GM12878 (cell line): Measurements from ENCODE around the gene RPL27A. TPM values are rescaled to one million over a fixed set of nuclear protein-coding genes. Genes with fewer than 3 reads are reported as not detected.

ENCODE experiments used
- ATAC-seq: fragments of 200-7000 bp; cut with Tn5 transposase; 3 replicates; pipeline ENCODE4 v1.9.1; 2020; ENCODE audit warnings: mild to moderate bottlenecking, moderate library complexity
- BruUV-seq: library from RNA; stranded (reverse); fragments of 400-500 nt; replicated peaks from 2 replicates; lab custom pipeline; 2021; lab: Mats Ljungman, UMichigan
- CTCF ChIA-PET: fragments of 300-600 bp; sonication (Branson Sonifier 250); formaldehyde crosslinking; extraction: SDS; loops from one replicate; lab custom pipeline; 2021; ENCODE audit warnings: inconsistent platforms; lab: Yijun Ruan, JAX
- POLR2A ChIA-PET: fragments of 350-600 bp; formaldehyde crosslinking; extraction: SDS; loops from one replicate; lab custom pipeline; 2021; ENCODE audit warnings: inconsistent platforms; lab: Charles Lee
- RAD21 ChIA-PET: fragments of 300-600 bp; sonication (Branson Sonifier 250); formaldehyde crosslinking; loops from one replicate; lab custom pipeline; 2023; ENCODE audit warnings: antibody characterized with exemption; ENCODE audit not compliant: unreplicated experiment; lab: Charles Lee
- SMC1A ChIA-PET: fragments of 300-600 bp; sonication (Branson Sonifier 250); formaldehyde crosslinking; loops from one replicate; lab custom pipeline; 2023; ENCODE audit not compliant: unreplicated experiment, uncharacterized antibody; lab: Charles Lee
- DNase-seq: peaks from one replicate; pipeline ENCODE4 v3.0.0-alpha.2; 2011; ENCODE audit warnings: low read depth, low spot score
- FAIRE-seq: peaks from 3 replicates; lab custom pipeline; 2011; peaks lifted over from hg19 to GRCh38; lab: Jason Lieb, UNC
- H2AFZ ChIP-seq: 2 replicates; pipeline ENCODE4 v1.6.0; 2011; ENCODE audit warnings: low read depth, low read length, control low read depth; ENCODE audit not compliant: control insufficient read depth
- H3K27ac ChIP-seq: 2 replicates; pipeline ENCODE4 v1.5.1; 2011; ENCODE audit warnings: control low read depth; ENCODE audit not compliant: control insufficient read depth, insufficient read depth
- H3K27me3 ChIP-seq, 2 experiments: replicated peaks in 1 of 2; 2 replicates each; pipeline versions ENCODE4 v1.6.0 to v1.6.1; 2011; ENCODE audit warnings: low read length in 1 of 2; ENCODE audit not compliant: control insufficient read depth in 2 of 2, insufficient read depth in 2 of 2
- H3K36me3 ChIP-seq, 2 experiments: 2 replicates each; pipeline ENCODE4 v1.5.1; 2011; ENCODE audit warnings: low read length in 1 of 2; ENCODE audit not compliant: control insufficient read depth in 2 of 2, insufficient read depth in 2 of 2
- H3K4me1 ChIP-seq: 2 replicates; pipeline ENCODE4 v1.6.1; 2011; ENCODE audit warnings: mild to moderate bottlenecking, low read length, moderate library complexity, mixed read lengths; ENCODE audit not compliant: control insufficient read depth, insufficient read depth
- H3K4me2 ChIP-seq: 2 replicates; pipeline ENCODE4 v1.6.0; 2011; ENCODE audit warnings: control low read depth; ENCODE audit not compliant: control insufficient read depth, insufficient read depth
- H3K4me3 ChIP-seq: fragments of 200-600 bp; sonication (generic); 2 replicates; pipeline ENCODE4 v1.5.1; 2016
- H3K79me2 ChIP-seq: 2 replicates; pipeline ENCODE4 v1.6.0; 2011; ENCODE audit warnings: low read length; ENCODE audit not compliant: control insufficient read depth, insufficient read depth
- H3K9ac ChIP-seq: 2 replicates; pipeline ENCODE4 v1.8.0; 2011; ENCODE audit warnings: low read length, control low read depth, mixed read lengths; ENCODE audit not compliant: control insufficient read depth, insufficient read depth
- H3K9me3 ChIP-seq: replicated peaks from 3 replicates; pipeline ENCODE4 v1.5.1; 2011; ENCODE audit warnings: mild to moderate bottlenecking, low read length; ENCODE audit not compliant: control insufficient read depth, insufficient read depth
- H4K20me1 ChIP-seq: 2 replicates; pipeline ENCODE4 v1.6.0; 2011; ENCODE audit not compliant: control insufficient read depth, insufficient read depth
- BACH1 ChIP-seq: fragments of 450-650 bp; IDR thresholded peaks from 2 replicates; pipeline ENCODE4 v1.6.1; 2017; ENCODE audit warnings: mild to moderate bottlenecking, borderline replicate concordance
- BMI1 ChIP-seq: fragments of 450-650 bp; IDR thresholded peaks from 2 replicates; pipeline ENCODE4 v1.6.1; 2016; ENCODE audit warnings: mild to moderate bottlenecking, moderate library complexity, borderline replicate concordance
- CEBPB ChIP-seq, 2 experiments: fragments of 150-350 bp in 1 of 2; IDR thresholded peaks; 2 replicates each; pipeline ENCODE4 v1.6.1; 2012 to 2014; ENCODE audit warnings: low read depth in 2 of 2, low read length in 2 of 2, borderline replicate concordance in 1 of 2, inconsistent platforms in 1 of 2
- FOXK2 ChIP-seq: fragments of 450-650 bp; IDR thresholded peaks from 2 replicates; pipeline ENCODE4 v1.6.1; 2017; ENCODE audit warnings: mild to moderate bottlenecking, moderate library complexity
- KLF5 ChIP-seq: fragments of 450-650 bp; IDR thresholded peaks from 2 replicates; pipeline ENCODE4 v1.6.1; 2014; ENCODE audit warnings: mild to moderate bottlenecking; ENCODE audit not compliant: partially characterized antibody
- MTA3 ChIP-seq: IDR thresholded peaks from 2 replicates; pipeline ENCODE4 v1.6.1; 2012; ENCODE audit warnings: low read length, inconsistent platforms, borderline replicate concordance
- PKNOX1 ChIP-seq: fragments of 450-650 bp; IDR thresholded peaks from 2 replicates; pipeline ENCODE4 v1.6.1; 2016; ENCODE audit warnings: mild to moderate bottlenecking
- RB1 ChIP-seq: fragments of 450-650 bp; formaldehyde crosslinking; IDR thresholded peaks from 2 replicates; pipeline ENCODE4 v1.6.1; 2017; ENCODE audit warnings: mild to moderate bottlenecking, borderline replicate concordance
- RCOR1 ChIP-seq: conservative IDR thresholded peaks from 2 replicates; pipeline ENCODE4 v1.6.1; 2012; ENCODE audit warnings: low read depth, low read length, improper control_type of control experiment
- SRF ChIP-seq, 2 experiments: IDR thresholded peaks; 2 replicates each; pipeline ENCODE4 v1.6.1; 2011; ENCODE audit warnings: low read depth in 2 of 2, low read length in 2 of 2, mild to moderate bottlenecking in 1 of 2, moderate library complexity in 1 of 2
- STAT1 ChIP-seq: fragments of 450-650 bp; conservative IDR thresholded peaks from 2 replicates; pipeline ENCODE4 v1.6.1; 2014; ENCODE audit warnings: antibody characterized with exemption, mild to moderate bottlenecking
- ZNF274 ChIP-seq: IDR thresholded peaks from one replicate; pipeline ENCODE4 v1.8.0; 2011; ENCODE audit not compliant: insufficient read length, insufficient read depth
- ZNF592 ChIP-seq: fragments of 450-650 bp; IDR thresholded peaks from 2 replicates; pipeline ENCODE4 v1.6.1; 2017; ENCODE audit warnings: mild to moderate bottlenecking, moderate library complexity
- WGBS: methylation state at CpG from one replicate; pipeline ENCODE4 v1.1.6; 2016; ENCODE audit warnings: low lambda C conversion rate; ENCODE audit not compliant: insufficient replicate concordance, insufficient coverage; ENCODE audit errors: missing lambda C conversion rate; 5-methylcytosine and 5-hydroxymethylcytosine counted together
- in situ Hi-C: fragments of 300-500 bp; cut with MboI; formaldehyde crosslinking; loops from 9 replicates; pipeline ENCODE4 v1.14.3; 2018; ENCODE audit warnings: mixed read lengths
- intact Hi-C: fragments of 100-400 bp; cut with micrococcal nuclease; formaldehyde crosslinking; loops from one replicate; pipeline ENCODE4 v1.14.2; 2022; ENCODE audit not compliant: unreplicated experiment
- polyA plus RNA-seq, 11 experiments: library from polyadenylated mRNA; depleted of rRNA in 4 of 11; unstranded in 6 of 11; stranded (reverse) in 5 of 11; fragments of >200 nt; fragmentation: Nextera tagmentation in 4 of 11; fragmentation: Illumina TruSeq in 1 of 11; extraction: Ambion mirVana in 4 of 11; extraction: Trizol in 1 of 11; gene quantifications; 1 replicate in 1 of 11; 2 replicates in 10 of 11; pipeline versions ENCODE4 v1.2.1 to v1.2.3, GENCODE V29; 2011 to 2016; ENCODE audit warnings: inconsistent platforms in 2 of 11, missing spikeins in 2 of 11, low read depth in 1 of 11
- total RNA-seq, 4 experiments: library from RNA; depleted of rRNA in 3 of 4; stranded (reverse); fragments of >200 nt in 3 of 4; fragmentation: Illumina TruSeq in 1 of 4; extraction: Trizol in 1 of 4; gene quantifications; 2 replicates each; pipeline versions ENCODE4 v1.2.1 to v1.2.3, GENCODE V29; 2013 to 2021
- TF ChIP-seq, protein P1 (sequence below): fragments of 450-650 bp; IDR thresholded peaks from 2 replicates; pipeline ENCODE4 v1.6.1; 2017; ENCODE audit warnings: mild to moderate bottlenecking, moderate library complexity

Gene RPL27A
- total and polyA plus RNA-seq, 10 of the 15 experiments (the other 5 are each of a cell fraction or from before 2014, with no cell fraction given) = 978 to 4,776 (median 1,959) TPM

DNA sequence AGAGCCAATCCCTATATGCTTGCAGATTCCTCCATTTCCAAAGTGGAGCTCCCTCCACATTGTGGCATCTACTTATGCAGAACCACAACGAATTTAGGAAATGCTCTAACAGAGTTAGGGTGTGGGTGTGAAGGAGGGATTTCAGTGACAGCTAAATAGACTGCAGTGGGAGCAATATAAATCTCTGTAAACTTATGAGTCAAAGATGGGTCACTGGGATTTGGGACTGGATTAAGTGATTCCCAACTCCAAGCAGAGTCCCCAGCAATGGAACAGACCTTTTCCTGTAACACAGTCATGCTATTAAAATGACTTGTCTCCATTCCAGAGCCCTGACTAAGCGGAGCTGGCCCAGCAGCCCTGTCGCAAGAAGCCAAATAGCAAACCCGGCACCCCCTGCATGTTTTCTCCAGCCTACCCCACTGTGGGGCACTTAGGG is 36.6 kb downstream of the RPL27A start (continued):
- no peak for TF ChIP-seq MTA3

- Histone ChIP-seq H3K9me3 (no peaks in the 10 kb centered on the region), H4K20me1 (no peaks in the 10 kb centered on the region), H3K4me1 (peaks cover 6% of the 10 kb centered on the region), H3K4me2 (no peak overlapping the region), H3K36me3 (no peaks in the 10 kb centered on the region), H3K4me3 (no peak overlapping the region), H2AFZ (no peak overlapping the region), H3K9ac (no peak overlapping the region), H3K27ac (no peak overlapping the region), H3K27me3 (no peaks in the 10 kb centered on the region), H3K79me2 (no peaks in the 10 kb centered on the region)
- intact Hi-C loops (no loop called here), in situ Hi-C loops (no loop called here)
- CTCF ChIA-PET = interaction anchor here (2.0 kb wide), 1 partner anchor 12 kb away, joined by 4 read pairs; no protein-coding TSS in a partner anchor
- WGBS = 53% methylated on average over 2 of the region's 3 CpGs
- FAIRE-seq = no peak
- POLR2A ChIA-PET = interaction anchor here (0.5 to 0.6 kb wide), 2 partner anchors 193 to 231 kb away, joined by 3 to 6 read pairs; no protein-coding TSS in a partner anchor
- TF ChIP-seq PKNOX1 = no peak
- no peak for TF ChIP-seq BMI1
- TF ChIP-seq BACH1 = no peak
- TF ChIP-seq FOXK2 = no peak
- no peak for TF ChIP-seq ZNF592
- TF ChIP-seq RCOR1 = no peak
- no peak for TF ChIP-seq ZNF274
- no peak for TF ChIP-seq RB1
- TF ChIP-seq SRF (IDR thresholded peaks at IDR 0.05; ENCODE audit: low read depth in 2 of 2, low read length in 2 of 2) = no peak
- TF ChIP-seq CEBPB (IDR thresholded peaks at IDR 0.05; ENCODE audit: borderline replicate concordance in 1 of 2, low read depth in 2 of 2, low read length in 2 of 2) = no peak
- TF ChIP-seq STAT1 = no peak
- TF ChIP-seq, protein P1, sequence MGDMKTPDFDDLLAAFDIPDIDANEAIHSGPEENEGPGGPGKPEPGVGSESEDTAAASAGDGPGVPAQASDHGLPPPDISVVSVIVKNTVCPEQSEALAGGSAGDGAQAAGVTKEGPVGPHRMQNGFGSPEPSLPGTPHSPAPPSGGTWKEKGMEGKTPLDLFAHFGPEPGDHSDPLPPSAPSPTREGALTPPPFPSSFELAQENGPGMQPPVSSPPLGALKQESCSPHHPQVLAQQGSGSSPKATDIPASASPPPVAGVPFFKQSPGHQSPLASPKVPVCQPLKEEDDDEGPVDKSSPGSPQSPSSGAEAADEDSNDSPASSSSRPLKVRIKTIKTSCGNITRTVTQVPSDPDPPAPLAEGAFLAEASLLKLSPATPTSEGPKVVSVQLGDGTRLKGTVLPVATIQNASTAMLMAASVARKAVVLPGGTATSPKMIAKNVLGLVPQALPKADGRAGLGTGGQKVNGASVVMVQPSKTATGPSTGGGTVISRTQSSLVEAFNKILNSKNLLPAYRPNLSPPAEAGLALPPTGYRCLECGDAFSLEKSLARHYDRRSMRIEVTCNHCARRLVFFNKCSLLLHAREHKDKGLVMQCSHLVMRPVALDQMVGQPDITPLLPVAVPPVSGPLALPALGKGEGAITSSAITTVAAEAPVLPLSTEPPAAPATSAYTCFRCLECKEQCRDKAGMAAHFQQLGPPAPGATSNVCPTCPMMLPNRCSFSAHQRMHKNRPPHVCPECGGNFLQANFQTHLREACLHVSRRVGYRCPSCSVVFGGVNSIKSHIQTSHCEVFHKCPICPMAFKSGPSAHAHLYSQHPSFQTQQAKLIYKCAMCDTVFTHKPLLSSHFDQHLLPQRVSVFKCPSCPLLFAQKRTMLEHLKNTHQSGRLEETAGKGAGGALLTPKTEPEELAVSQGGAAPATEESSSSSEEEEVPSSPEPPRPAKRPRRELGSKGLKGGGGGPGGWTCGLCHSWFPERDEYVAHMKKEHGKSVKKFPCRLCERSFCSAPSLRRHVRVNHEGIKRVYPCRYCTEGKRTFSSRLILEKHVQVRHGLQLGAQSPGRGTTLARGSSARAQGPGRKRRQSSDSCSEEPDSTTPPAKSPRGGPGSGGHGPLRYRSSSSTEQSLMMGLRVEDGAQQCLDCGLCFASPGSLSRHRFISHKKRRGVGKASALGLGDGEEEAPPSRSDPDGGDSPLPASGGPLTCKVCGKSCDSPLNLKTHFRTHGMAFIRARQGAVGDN = no peak
- TF ChIP-seq KLF5 = no peak
- no TSS peak for BruUV-seq
- no peak for DNase-seq
- no peak for ATAC-seq
- SMC1A ChIA-PET = interaction anchor here (1.1 kb wide), 1 partner anchor 10 kb away, joined by 4 read pairs; no protein-coding TSS in a partner anchor
- RAD21 ChIA-PET = no interaction called here
Observed at GRCh38 chr11:8719721-8720120, 37.1 kb downstream of the RPL27A start.
